Fibroblast of lung (primary cell): ENCODE results near the gene IGF1.

Experiments
- EZH2 ChIP-seq: IDR thresholded peaks from 2 replicates; pipeline ENCODE4 v1.5.1; 2012; ENCODE audit warnings: low read length, control low read depth, mild to moderate bottlenecking; ENCODE audit errors: missing control alignments
- TF ChIP-seq, protein P1 (sequence below), 2 donors: IDR thresholded peaks in 1 of 2; conservative IDR thresholded peaks in 1 of 2; 1 replicate in 1 of 2; 2 replicates in 1 of 2; pipeline ENCODE4 v1.5.1; 2011 to 2012; ENCODE audit warnings: low read length in 2 of 2, control low read depth in 1 of 2, inconsistent platforms in 1 of 2, low read depth in 1 of 2, mild to moderate bottlenecking in 1 of 2

DNA sequence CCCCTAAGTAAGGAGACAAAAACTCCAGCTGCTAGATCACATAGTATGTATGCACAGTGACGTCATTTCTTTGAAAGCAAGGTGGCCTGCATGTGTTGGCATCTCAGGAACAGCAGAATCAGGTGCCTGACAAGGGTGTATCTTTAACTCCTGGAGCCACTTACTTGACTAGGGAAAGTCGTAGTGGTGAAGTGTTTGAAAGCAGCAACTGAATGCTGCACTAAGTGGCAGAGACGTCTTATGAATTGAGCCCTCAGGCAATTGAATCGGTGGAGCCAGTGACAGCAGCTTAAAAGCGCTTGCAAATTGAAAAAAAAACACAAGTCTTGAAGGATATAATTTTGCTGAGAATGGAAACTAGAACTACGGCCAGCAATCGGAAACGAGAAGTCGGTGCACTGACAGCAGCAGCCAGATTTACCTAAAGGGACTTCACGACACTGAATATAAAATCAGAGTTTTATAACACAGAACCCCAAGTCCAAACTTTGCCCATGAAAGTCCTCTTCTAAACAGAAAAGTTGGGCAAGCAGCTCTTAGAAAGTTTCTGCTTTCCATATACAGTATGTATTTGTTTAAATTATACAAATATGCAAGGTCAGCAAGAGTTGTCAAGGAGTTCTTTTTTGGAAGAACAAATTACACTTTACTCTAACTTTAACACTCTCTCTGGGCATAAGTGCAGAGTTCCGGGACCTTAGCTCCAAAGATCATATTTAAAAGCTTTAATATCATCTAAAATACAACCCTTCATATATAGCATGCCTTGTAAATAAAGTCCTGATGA, 1.1 kb downstream of the IGF1 start:
- TF ChIP-seq, protein P1, sequence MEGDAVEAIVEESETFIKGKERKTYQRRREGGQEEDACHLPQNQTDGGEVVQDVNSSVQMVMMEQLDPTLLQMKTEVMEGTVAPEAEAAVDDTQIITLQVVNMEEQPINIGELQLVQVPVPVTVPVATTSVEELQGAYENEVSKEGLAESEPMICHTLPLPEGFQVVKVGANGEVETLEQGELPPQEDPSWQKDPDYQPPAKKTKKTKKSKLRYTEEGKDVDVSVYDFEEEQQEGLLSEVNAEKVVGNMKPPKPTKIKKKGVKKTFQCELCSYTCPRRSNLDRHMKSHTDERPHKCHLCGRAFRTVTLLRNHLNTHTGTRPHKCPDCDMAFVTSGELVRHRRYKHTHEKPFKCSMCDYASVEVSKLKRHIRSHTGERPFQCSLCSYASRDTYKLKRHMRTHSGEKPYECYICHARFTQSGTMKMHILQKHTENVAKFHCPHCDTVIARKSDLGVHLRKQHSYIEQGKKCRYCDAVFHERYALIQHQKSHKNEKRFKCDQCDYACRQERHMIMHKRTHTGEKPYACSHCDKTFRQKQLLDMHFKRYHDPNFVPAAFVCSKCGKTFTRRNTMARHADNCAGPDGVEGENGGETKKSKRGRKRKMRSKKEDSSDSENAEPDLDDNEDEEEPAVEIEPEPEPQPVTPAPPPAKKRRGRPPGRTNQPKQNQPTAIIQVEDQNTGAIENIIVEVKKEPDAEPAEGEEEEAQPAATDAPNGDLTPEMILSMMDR (conservative IDR thresholded peaks at IDR 0.05 in 1 of 2, IDR thresholded peaks at IDR 0.05 in 1 of 2; ENCODE audit: low read depth in 1 of 2, low read length in 2 of 2), result no peak
- TF ChIP-seq EZH2, result no peak
